HG02571 (cell line): ENCODE measurements around the gene SEPTIN7.

Source experiments
- ATAC-seq: cut with Tn5 transposase; IDR thresholded peaks from one replicate; pipeline ENCODE4 v1.9.1; 2021; ENCODE audit warnings: mild to moderate bottlenecking, moderate library complexity; ENCODE audit not compliant: unreplicated experiment

The SEPTIN7 gene

GRCh38 chr7:35785250-35785649 lies 15.6 kb upstream of the SEPTIN7 start:
- no peak for ATAC-seq

GRCh38 chr7:35787925-35788324 lies 12.9 kb upstream of the SEPTIN7 start:
- ATAC-seq = no peak

- no peak for ATAC-seq
Measured at GRCh38 chr7:35792472-35792871, 8.4 kb upstream of the SEPTIN7 start.

GRCh38 chr7:35792873-35793489 lies 7.9 kb upstream of the SEPTIN7 start:
- ATAC-seq = no peak

GRCh38 chr7:35797311-35797710 lies 3.5 kb upstream of the SEPTIN7 start:
- no peak for ATAC-seq

GRCh38 chr7:35799846-35800717 lies 775 bp upstream of the SEPTIN7 start:
- peak; percentile 47 for ATAC-seq

- ATAC-seq = peak; percentile 30
Measured at GRCh38 chr7:35801392-35802101, 690 bp downstream of the SEPTIN7 start.

GRCh38 chr7:35802102-35802466 lies 1.2 kb downstream of the SEPTIN7 start:
- no peak for ATAC-seq

GRCh38 chr7:35802649-35803048 lies 1.8 kb downstream of the SEPTIN7 start:
- ATAC-seq = no peak

GRCh38 chr7:35804231-35804970 lies 3.5 kb downstream of the SEPTIN7 start:
- no peak for ATAC-seq

GRCh38 chr7:35805876-35806275 lies 5.0 kb downstream of the SEPTIN7 start:
- no peak for ATAC-seq

- ATAC-seq = no peak
Measured at GRCh38 chr7:35816514-35816913, 15.7 kb downstream of the SEPTIN7 start.

GRCh38 chr7:35817181-35817580 lies 16.3 kb downstream of the SEPTIN7 start:
- no peak for ATAC-seq

- ATAC-seq = no peak
Measured at GRCh38 chr7:35817930-35818329, 17.1 kb downstream of the SEPTIN7 start.

GRCh38 chr7:35818513-35818912 lies 17.7 kb downstream of the SEPTIN7 start:
- ATAC-seq = no peak

GRCh38 chr7:35819310-35819709 lies 18.5 kb downstream of the SEPTIN7 start:
- ATAC-seq = no peak

- ATAC-seq = no peak
Measured at GRCh38 chr7:35819954-35820703, 19.3 kb downstream of the SEPTIN7 start.

- no peak for ATAC-seq
Measured at GRCh38 chr7:35820858-35821257, 20.0 kb downstream of the SEPTIN7 start.

GRCh38 chr7:35823440-35823839 lies 22.6 kb downstream of the SEPTIN7 start:
- no peak for ATAC-seq

- ATAC-seq = no peak
Measured at GRCh38 chr7:35825974-35826373, 25.1 kb downstream of the SEPTIN7 start.
